Osteoblast (primary cell): ENCODE measurements around the gene PGGHG. TPM values are rescaled to one million over a fixed set of nuclear protein-coding genes. Genes with fewer than 3 reads are reported as not detected.

Source experiments
- small RNA-seq: library from RNA; depleted of rRNA; stranded (forward); fragments of <200 nt; gene quantifications from one replicate; pipeline ENCODE3, GENCODE V24; 2012
- total RNA-seq: library from RNA; depleted of rRNA; stranded (reverse); fragments of >200 nt; gene quantifications from 2 replicates; pipeline ENCODE4 v1.2.3, GENCODE V29; 2012

PGGHG gene
- total RNA-seq, 1 donor, result 8.7 TPM

Small RNA genes lying within 50 kb of the gene (small RNA-seq; reads per million reads assigned to genes)
- not detected for gene AC136475.6

Other genes with a start within 250 kb of the PGGHG start
- not detected in 2 replicates for gene SCGB1C1, start 96.0 kb upstream of the PGGHG start, total RNA-seq
- 24.6 and 25.6 TPM in 2 replicates for gene BET1L, start 81.7 kb upstream of the PGGHG start, total RNA-seq
- gene RIC8A, start 81.4 kb upstream of the PGGHG start, total RNA-seq, result 128 and 134 TPM in 2 replicates
- gene SIRT3, start 52.8 kb upstream of the PGGHG start, total RNA-seq, result 10.9 and 11.2 TPM in 2 replicates
- gene PSMD13, start 52.1 kb upstream of the PGGHG start, total RNA-seq, result 110 and 117 TPM in 2 replicates
- not detected in 2 replicates for gene NLRP6, start 10.7 kb upstream of the PGGHG start, total RNA-seq
- not detected in 2 replicates for gene IFITM5, start 10.4 kb downstream of the PGGHG start, total RNA-seq
- 54.5 and 105 TPM in 2 replicates for gene IFITM2, start 18.7 kb downstream of the PGGHG start, total RNA-seq
- gene IFITM1, start 24.9 kb downstream of the PGGHG start, total RNA-seq, result 48.6 and 64.4 TPM in 2 replicates
- gene IFITM3, start 31.7 kb downstream of the PGGHG start, total RNA-seq, result 98.4 and 116 TPM in 2 replicates
- gene B4GALNT4, start 80.4 kb downstream of the PGGHG start, total RNA-seq, result 0.88 and 2.2 TPM in 2 replicates
- gene PKP3, start 105.1 kb downstream of the PGGHG start, total RNA-seq, result 0.88 and 2.5 TPM in 2 replicates
- 10.9 and 14.5 TPM in 2 replicates for gene SIGIRR, start 125.9 kb downstream of the PGGHG start, total RNA-seq
- under 0.01 TPM in 1 of 2 replicates, not detected in the other for gene ANO9, start 152.9 kb downstream of the PGGHG start, total RNA-seq
- gene PTDSS2, start 161.2 kb downstream of the PGGHG start, total RNA-seq, result 33.0 and 36.2 TPM in 2 replicates
- gene RNH1, start 218.1 kb downstream of the PGGHG start, total RNA-seq, result 441 and 506 TPM in 2 replicates
- gene HRAS, start 246.4 kb downstream of the PGGHG start, total RNA-seq, result 28.6 and 35.7 TPM in 2 replicates
- 0.88 and 1.1 TPM in 2 replicates for gene LRRC56, start 248.4 kb downstream of the PGGHG start, total RNA-seq